Left ventricle myocardium inferior (tissue), 1 donor: ENCODE results near the gene KIRREL3. TPM values are rescaled to one million over a fixed set of nuclear protein-coding genes. Genes with fewer than 3 reads are reported as not detected.

Experiments used
- DNase-seq: peaks from one replicate; pipeline ENCODE4 v3.0.0-alpha.2; 2020
- H3K27ac ChIP-seq: fragments of 200-600 bp; replicated peaks from 2 replicates; pipeline ENCODE4 v1.8.0; 2021
- H3K27me3 ChIP-seq: fragments of 200-600 bp; 2 replicates; pipeline ENCODE4 v1.8.0; 2021; ENCODE audit warnings: low read depth
- H3K36me3 ChIP-seq: fragments of 200-600 bp; 2 replicates; pipeline ENCODE4 v1.8.0; 2021
- H3K4me1 ChIP-seq: fragments of 200-600 bp; 2 replicates; pipeline ENCODE4 v1.8.0; 2021
- H3K4me3 ChIP-seq: fragments of 200-600 bp; 2 replicates; pipeline ENCODE4 v1.8.0; 2021; ENCODE audit warnings: mild to moderate bottlenecking, moderate library complexity
- H3K9me3 ChIP-seq: fragments of 200-600 bp; replicated peaks from 2 replicates; pipeline ENCODE4 v1.8.0; 2021
- intact Hi-C: fragments of 100-400 bp; cut with micrococcal nuclease; formaldehyde crosslinking; loops from one replicate; pipeline ENCODE4 v1.11.0; 2022
- total RNA-seq: library from RNA; stranded (reverse); fragmentation: NEBNext Ultra II Directional; extraction: Animal tissue kit (Norgen Biotek cat#: 25700); gene quantifications from one replicate; pipeline ENCODE4 v1.2.1, GENCODE V29; 2021
- TF ChIP-seq, protein P1 (sequence below): fragments of 200-600 bp; IDR thresholded peaks from 2 replicates; pipeline ENCODE4 v1.8.0; 2021; ENCODE audit warnings: antibody characterized with exemption, mild to moderate bottlenecking, borderline replicate concordance
- donor health status: DM: no; HTN: yes; CAD: no; lungs with severe emphysema.

Gene KIRREL3
- total RNA-seq, 1 donor from 2014 or later: 0.74 TPM

- no peak overlapping the region for H3K27ac ChIP-seq
- H3K4me3 ChIP-seq: no peak overlapping the region
- H3K4me1 ChIP-seq: no peaks in the 10 kb centered on the region
- no peaks in the 10 kb centered on the region for H3K9me3 ChIP-seq
- H3K36me3 ChIP-seq: no peaks in the 10 kb centered on the region
- TF ChIP-seq, protein P1, sequence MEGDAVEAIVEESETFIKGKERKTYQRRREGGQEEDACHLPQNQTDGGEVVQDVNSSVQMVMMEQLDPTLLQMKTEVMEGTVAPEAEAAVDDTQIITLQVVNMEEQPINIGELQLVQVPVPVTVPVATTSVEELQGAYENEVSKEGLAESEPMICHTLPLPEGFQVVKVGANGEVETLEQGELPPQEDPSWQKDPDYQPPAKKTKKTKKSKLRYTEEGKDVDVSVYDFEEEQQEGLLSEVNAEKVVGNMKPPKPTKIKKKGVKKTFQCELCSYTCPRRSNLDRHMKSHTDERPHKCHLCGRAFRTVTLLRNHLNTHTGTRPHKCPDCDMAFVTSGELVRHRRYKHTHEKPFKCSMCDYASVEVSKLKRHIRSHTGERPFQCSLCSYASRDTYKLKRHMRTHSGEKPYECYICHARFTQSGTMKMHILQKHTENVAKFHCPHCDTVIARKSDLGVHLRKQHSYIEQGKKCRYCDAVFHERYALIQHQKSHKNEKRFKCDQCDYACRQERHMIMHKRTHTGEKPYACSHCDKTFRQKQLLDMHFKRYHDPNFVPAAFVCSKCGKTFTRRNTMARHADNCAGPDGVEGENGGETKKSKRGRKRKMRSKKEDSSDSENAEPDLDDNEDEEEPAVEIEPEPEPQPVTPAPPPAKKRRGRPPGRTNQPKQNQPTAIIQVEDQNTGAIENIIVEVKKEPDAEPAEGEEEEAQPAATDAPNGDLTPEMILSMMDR: no peak
- H3K27me3 ChIP-seq: peaks cover 62% of the 10 kb centered on the region
- no peak for DNase-seq
- intact Hi-C loops: no loop called here
Observed at GRCh38 chr11:126782810-126783209, 217.8 kb downstream of the KIRREL3 start.

- TF ChIP-seq, protein P1: no peak
- Histone ChIP-seq H3K9me3 (no peaks in the 10 kb centered on the region), H3K4me1 (no peaks in the 10 kb centered on the region), H3K4me3 (no peak overlapping the region), H3K27me3 (peaks cover 70% of the 10 kb centered on the region), H3K27ac (no peak overlapping the region), H3K36me3 (no peaks in the 10 kb centered on the region)
- DNase-seq: no peak
- intact Hi-C loops: no loop called here
Observed at GRCh38 chr11:126781942-126782341, 218.6 kb downstream of the KIRREL3 start.

GRCh38 chr11:126776119-126776518 lies 224.5 kb downstream of the KIRREL3 start:
- no peak overlapping the region for H3K4me3 ChIP-seq
- H3K36me3 ChIP-seq: no peaks in the 10 kb centered on the region
- peaks cover 82% of the 10 kb centered on the region for H3K27me3 ChIP-seq
- intact Hi-C loops: no loop called here
- no peak overlapping the region for H3K27ac ChIP-seq
- no peaks in the 10 kb centered on the region for H3K9me3 ChIP-seq
- H3K4me1 ChIP-seq: no peaks in the 10 kb centered on the region
- TF ChIP-seq, protein P1: no peak
- no peak for DNase-seq

DNA sequence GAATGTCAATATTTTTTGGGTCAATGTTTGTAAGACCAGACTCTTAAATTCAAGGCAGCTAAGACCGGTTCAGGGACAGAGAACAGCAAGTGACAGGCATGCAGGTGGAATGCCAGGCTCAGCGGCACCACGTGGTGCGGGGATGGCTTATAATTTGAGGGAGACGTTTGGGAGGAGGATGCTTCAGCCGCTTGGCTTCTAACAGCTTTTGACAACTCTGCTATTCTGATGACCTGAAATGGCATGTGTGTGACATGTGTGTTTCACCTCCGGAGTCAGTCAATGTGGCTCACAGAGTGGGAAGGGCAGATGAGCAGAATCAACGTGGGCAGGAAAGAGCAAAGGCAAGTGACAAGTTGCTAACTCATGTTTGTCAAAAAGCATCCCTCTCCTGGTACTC lies 228.3 kb downstream of the KIRREL3 start:
- Histone ChIP-seq H3K4me3 (no peak overlapping the region), H3K27me3 (peaks cover 44% of the 10 kb centered on the region), H3K36me3 (no peaks in the 10 kb centered on the region), H3K4me1 (no peaks in the 10 kb centered on the region), H3K9me3 (no peaks in the 10 kb centered on the region), H3K27ac (no peak overlapping the region)
- DNase-seq: no peak
- intact Hi-C loops: no loop called here
- TF ChIP-seq, protein P1: no peak

GRCh38 chr11:126768702-126769101 lies 231.9 kb downstream of the KIRREL3 start:
- no peaks in the 10 kb centered on the region for H3K9me3 ChIP-seq
- intact Hi-C loops: no loop called here
- no peak overlapping the region for H3K27ac ChIP-seq
- H3K4me1 ChIP-seq: no peaks in the 10 kb centered on the region
- H3K27me3 ChIP-seq: peaks cover 17% of the 10 kb centered on the region
- TF ChIP-seq, protein P1: no peak
- DNase-seq: no peak
- H3K36me3 ChIP-seq: no peaks in the 10 kb centered on the region
- H3K4me3 ChIP-seq: no peak overlapping the region

GRCh38 chr11:126766440-126766839 lies 234.1 kb downstream of the KIRREL3 start:
- Histone ChIP-seq H3K4me1 (no peaks in the 10 kb centered on the region), H3K9me3 (no peaks in the 10 kb centered on the region), H3K4me3 (no peak overlapping the region), H3K27me3 (peaks cover 7% of the 10 kb centered on the region), H3K27ac (no peak overlapping the region), H3K36me3 (no peaks in the 10 kb centered on the region)
- TF ChIP-seq, protein P1: no peak
- DNase-seq: no peak
- intact Hi-C loops: no loop called here
